GM23338 (cell line): ENCODE results near the gene ABI2. TPM values are rescaled to one million over a fixed set of nuclear protein-coding genes. Genes with fewer than 3 reads are reported as not detected.

Experiments used
- ATAC-seq: fragments of 200-7000 bp; cut with Tn5 transposase; 3 replicates; pipeline ENCODE4 v1.9.1; 2020
- DNase-seq: peaks from one replicate; pipeline ENCODE4 v3.0.0-alpha.2; 2015; ENCODE audit warnings: low spot score
- H2AFZ ChIP-seq: fragments of 200-600 bp; sonication (generic); 2 replicates; pipeline ENCODE4 v1.8.0; 2016; ENCODE audit warnings: antibody characterized with exemption, mild to moderate bottlenecking, moderate library complexity
- H3F3A ChIP-seq: fragments of 200-600 bp; sonication (generic); replicated peaks from 2 replicates; pipeline ENCODE4 v1.8.0; 2017; ENCODE audit warnings: antibody characterized with exemption, mixed run types, low read depth
- H3K27ac ChIP-seq: fragments of 200-600 bp; sonication (generic); 2 replicates; pipeline ENCODE4 v1.6.1; 2016; ENCODE audit warnings: low read depth
- H3K27me3 ChIP-seq: fragments of 200-600 bp; sonication (generic); 2 replicates; pipeline ENCODE4 v1.8.0; 2016; ENCODE audit warnings: mild to moderate bottlenecking, mixed run types, moderate library complexity; ENCODE audit not compliant: insufficient read depth
- H3K36me3 ChIP-seq: fragments of 200-600 bp; sonication (generic); 2 replicates; pipeline ENCODE4 v1.8.0; 2016; ENCODE audit warnings: mild to moderate bottlenecking; ENCODE audit not compliant: insufficient read depth
- H3K4me1 ChIP-seq: fragments of 200-600 bp; sonication (generic); 2 replicates; pipeline ENCODE4 v1.8.0; 2016; ENCODE audit warnings: mild to moderate bottlenecking, moderate library complexity; ENCODE audit not compliant: insufficient read depth
- H3K4me2 ChIP-seq: fragments of 200-600 bp; sonication (generic); 2 replicates; pipeline ENCODE4 v1.7.1; 2017; ENCODE audit warnings: mixed run types
- H3K4me3 ChIP-seq: fragments of 200-600 bp; sonication (generic); 2 replicates; pipeline ENCODE4 v1.6.1; 2016; ENCODE audit warnings: mixed run types
- H3K79me2 ChIP-seq: fragments of 200-600 bp; sonication (generic); replicated peaks from 2 replicates; pipeline ENCODE4 v1.8.0; 2017; ENCODE audit warnings: mild to moderate bottlenecking; ENCODE audit not compliant: insufficient read depth
- H3K9me2 ChIP-seq: fragments of 200-600 bp; sonication (generic); 2 replicates; pipeline ENCODE4 v1.8.0; 2017; ENCODE audit not compliant: insufficient read depth
- H4K20me1 ChIP-seq: fragments of 200-600 bp; sonication (generic); replicated peaks from 2 replicates; pipeline ENCODE4 v1.8.0; 2017; ENCODE audit warnings: mild to moderate bottlenecking; ENCODE audit not compliant: insufficient read depth
- H3K27ac Mint-ChIP-seq: 2 replicates; pipeline ENCODE4 v1.8.0; 2020; ENCODE audit warnings: inconsistent platforms, mild to moderate bottlenecking, moderate library complexity, mixed read lengths
- H3K27me3 Mint-ChIP-seq: 3 replicates; pipeline ENCODE4 v1.8.0; 2022; ENCODE audit warnings: low read depth, mild to moderate bottlenecking, moderate library complexity, mixed read lengths, inconsistent platforms; ENCODE audit not compliant: insufficient read depth, poor library complexity
- H3K36me3 Mint-ChIP-seq: 3 replicates; pipeline ENCODE4 v1.8.0; 2021; ENCODE audit warnings: low read depth, mild to moderate bottlenecking, inconsistent platforms, moderate library complexity, mixed read lengths
- H3K4me1 Mint-ChIP-seq: 3 replicates; pipeline ENCODE4 v1.8.0; 2020; ENCODE audit warnings: mild to moderate bottlenecking, inconsistent platforms, mixed read lengths
- H3K4me3 Mint-ChIP-seq: 3 replicates; pipeline ENCODE4 v1.8.0; 2021; ENCODE audit warnings: moderate library complexity, mild to moderate bottlenecking, inconsistent platforms, mixed read lengths
- H3K9me3 Mint-ChIP-seq: 3 replicates; pipeline ENCODE4 v1.8.0; 2020; ENCODE audit warnings: moderate library complexity, mild to moderate bottlenecking, inconsistent platforms, mixed read lengths
- CREB1 ChIP-seq: fragments of 250-450 bp; sonication (Bioruptor Pico); IDR thresholded peaks from 2 replicates; pipeline ENCODE4 v1.5.0; 2020; ENCODE audit warnings: low read depth, mild to moderate bottlenecking, moderate library complexity
- EZH2 ChIP-seq: fragments of 200-600 bp; sonication (generic); IDR thresholded peaks from one replicate; pipeline ENCODE4 v1.8.0; 2017; ENCODE audit warnings: antibody characterized with exemption, mild to moderate bottlenecking, low read depth; ENCODE audit not compliant: unreplicated experiment
- JUNB ChIP-seq: IDR thresholded peaks from one replicate; pipeline ENCODE4 v1.6.1; 2016; ENCODE audit warnings: antibody characterized with exemption; ENCODE audit not compliant: unreplicated experiment
- NANOG ChIP-seq: IDR thresholded peaks from 2 replicates; pipeline ENCODE4 v1.6.1; 2016; ENCODE audit warnings: antibody characterized with exemption, borderline replicate concordance
- POLR2AphosphoS5 ChIP-seq: IDR thresholded peaks from 2 replicates; pipeline ENCODE4 v1.6.1; 2016; ENCODE audit warnings: antibody characterized with exemption, low read depth
- STAT1 ChIP-seq: IDR thresholded peaks from one replicate; pipeline ENCODE4 v1.6.1; 2016; ENCODE audit warnings: antibody characterized with exemption; ENCODE audit not compliant: unreplicated experiment
- ZNF114 ChIP-seq: fragments of 250-450 bp; sonication (Bioruptor Pico); IDR thresholded peaks from 2 replicates; pipeline ENCODE4 v1.5.0; 2020; ENCODE audit warnings: mild to moderate bottlenecking, moderate library complexity
- ZNF331 ChIP-seq: fragments of 250-450 bp; sonication (Bioruptor Pico); IDR thresholded peaks from 2 replicates; pipeline ENCODE4 v1.5.0; 2020; ENCODE audit warnings: low read depth, mild to moderate bottlenecking, moderate library complexity
- polyA plus RNA-seq: library from polyadenylated mRNA; unstranded; fragments of >200 nt; fragmentation: Nextera tagmentation; extraction: Ambion mirVana; gene quantifications from 2 replicates; pipeline ENCODE4 v1.2.1, GENCODE V29; 2016
- total RNA-seq: library from RNA; depleted of rRNA; stranded (reverse); fragments of >200 nt; shearing (Covaris generic); gene quantifications from 2 replicates; pipeline ENCODE4 v1.2.3, GENCODE V29; 2014
- TF ChIP-seq, protein P1 (sequence below): IDR thresholded peaks from one replicate; pipeline ENCODE4 v1.6.1; 2018; ENCODE audit warnings: antibody characterized with exemption; ENCODE audit not compliant: unreplicated experiment
- TF ChIP-seq, protein P2 (sequence below): fragments of 250-450 bp; sonication (Bioruptor Pico); IDR thresholded peaks from 2 replicates; pipeline ENCODE4 v1.5.0; 2020; ENCODE audit warnings: mild to moderate bottlenecking, moderate library complexity

The ABI2 gene
- total and polyA plus RNA-seq, 2 experiments from 2014 or later: 46.5 to 114 TPM

- Mint-ChIP-seq H3K4me3 (no peak overlapping the region), H3K27me3 (no peaks in the 10 kb centered on the region), H3K27ac (peak overlapping the region; percentile 46; the same call in 1 of the 2 replicates), H3K4me1 (peaks cover 10% of the 10 kb centered on the region), H3K9me3 (no peaks in the 10 kb centered on the region), H3K36me3 (peaks cover 54% of the 10 kb centered on the region)
- no peaks in the 10 kb centered on the region for H3F3A ChIP-seq
- no peaks in the 10 kb centered on the region; the same call in 1 of the 2 replicates for H3K79me2 ChIP-seq
- H2AFZ ChIP-seq: no peak overlapping the region
- H3K27ac ChIP-seq: peak overlapping the region; percentile 63; the same call in 1 of the 2 replicates
- H3K36me3 ChIP-seq: peaks cover 29% of the 10 kb centered on the region
- DNase-seq (no peak), ATAC-seq (no peak)
- no peak overlapping the region for H3K4me3 ChIP-seq
- no peaks in the 10 kb centered on the region for H3K27me3 ChIP-seq
- H3K9me2 ChIP-seq: no peaks in the 10 kb centered on the region
- no peak overlapping the region for H3K4me2 ChIP-seq
- peaks cover 5% of the 10 kb centered on the region; the same call in 1 of the 2 replicates for H3K4me1 ChIP-seq
- H4K20me1 ChIP-seq: peaks cover 7% of the 10 kb centered on the region; the same call in 1 of the 2 replicates
- TF ChIP-seq JUNB: no peak
- TF ChIP-seq ZNF114 (CRISPR knock-in tag): no peak
- TF ChIP-seq NANOG: no peak
- no peak for TF ChIP-seq POLR2AphosphoS5
These were observed 72.8 kb downstream of the ABI2 start for GRCh38 chr2:203400805-203401585.

DNA sequence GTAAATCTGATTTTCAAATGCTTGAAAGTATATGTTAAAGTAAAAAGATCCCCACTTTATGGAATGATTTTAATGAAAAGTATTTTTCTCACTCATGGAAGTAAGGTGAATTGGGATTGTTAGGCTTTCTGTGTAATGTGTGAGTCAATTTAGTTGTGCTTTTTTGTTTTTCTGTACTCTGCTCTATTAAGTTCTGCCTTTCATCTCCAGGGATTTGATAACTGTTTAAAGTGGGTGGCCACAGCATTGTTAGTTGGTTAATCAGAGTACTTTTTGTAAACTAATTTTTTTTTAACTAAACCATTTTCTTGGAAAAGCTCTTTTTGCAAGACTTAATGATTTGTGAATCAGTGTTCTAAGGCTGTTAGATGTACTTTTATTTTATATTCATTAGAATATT is 76.8 kb downstream of the ABI2 start:
- H3K36me3 Mint-ChIP-seq: peaks cover 57% of the 10 kb centered on the region
- Histone ChIP-seq H3K4me3 (no peak overlapping the region), H2AFZ (no peak overlapping the region), H4K20me1 (peaks cover 7% of the 10 kb centered on the region; the same call in 1 of the 2 replicates), H3K9me2 (no peaks in the 10 kb centered on the region), H3K4me2 (no peak overlapping the region), H3K27ac (no peak overlapping the region), H3K27me3 (no peaks in the 10 kb centered on the region), H3K36me3 (peaks cover 40% of the 10 kb centered on the region), H3K4me1 (no peaks in the 10 kb centered on the region), H3K79me2 (no peaks in the 10 kb centered on the region; the same call in 1 of the 2 replicates), H3F3A (no peaks in the 10 kb centered on the region)
- H3K27ac Mint-ChIP-seq: no peak overlapping the region
- DNase-seq: no peak
- no peak for ATAC-seq
- H3K9me3 Mint-ChIP-seq: no peaks in the 10 kb centered on the region
- no peaks in the 10 kb centered on the region for H3K27me3 Mint-ChIP-seq
- H3K4me1 Mint-ChIP-seq: no peaks in the 10 kb centered on the region
- H3K4me3 Mint-ChIP-seq: no peak overlapping the region
- TF ChIP-seq STAT1 (no peak), EZH2 (no peak), ZNF331 (CRISPR knock-in tag) (no peak), POLR2AphosphoS5 (no peak), CREB1 (no peak), JUNB (no peak), ZNF114 (CRISPR knock-in tag) (no peak), NANOG (no peak)
- TF ChIP-seq, protein P1, sequence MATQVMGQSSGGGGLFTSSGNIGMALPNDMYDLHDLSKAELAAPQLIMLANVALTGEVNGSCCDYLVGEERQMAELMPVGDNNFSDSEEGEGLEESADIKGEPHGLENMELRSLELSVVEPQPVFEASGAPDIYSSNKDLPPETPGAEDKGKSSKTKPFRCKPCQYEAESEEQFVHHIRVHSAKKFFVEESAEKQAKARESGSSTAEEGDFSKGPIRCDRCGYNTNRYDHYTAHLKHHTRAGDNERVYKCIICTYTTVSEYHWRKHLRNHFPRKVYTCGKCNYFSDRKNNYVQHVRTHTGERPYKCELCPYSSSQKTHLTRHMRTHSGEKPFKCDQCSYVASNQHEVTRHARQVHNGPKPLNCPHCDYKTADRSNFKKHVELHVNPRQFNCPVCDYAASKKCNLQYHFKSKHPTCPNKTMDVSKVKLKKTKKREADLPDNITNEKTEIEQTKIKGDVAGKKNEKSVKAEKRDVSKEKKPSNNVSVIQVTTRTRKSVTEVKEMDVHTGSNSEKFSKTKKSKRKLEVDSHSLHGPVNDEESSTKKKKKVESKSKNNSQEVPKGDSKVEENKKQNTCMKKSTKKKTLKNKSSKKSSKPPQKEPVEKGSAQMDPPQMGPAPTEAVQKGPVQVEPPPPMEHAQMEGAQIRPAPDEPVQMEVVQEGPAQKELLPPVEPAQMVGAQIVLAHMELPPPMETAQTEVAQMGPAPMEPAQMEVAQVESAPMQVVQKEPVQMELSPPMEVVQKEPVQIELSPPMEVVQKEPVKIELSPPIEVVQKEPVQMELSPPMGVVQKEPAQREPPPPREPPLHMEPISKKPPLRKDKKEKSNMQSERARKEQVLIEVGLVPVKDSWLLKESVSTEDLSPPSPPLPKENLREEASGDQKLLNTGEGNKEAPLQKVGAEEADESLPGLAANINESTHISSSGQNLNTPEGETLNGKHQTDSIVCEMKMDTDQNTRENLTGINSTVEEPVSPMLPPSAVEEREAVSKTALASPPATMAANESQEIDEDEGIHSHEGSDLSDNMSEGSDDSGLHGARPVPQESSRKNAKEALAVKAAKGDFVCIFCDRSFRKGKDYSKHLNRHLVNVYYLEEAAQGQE: no peak
- TF ChIP-seq, protein P2, sequence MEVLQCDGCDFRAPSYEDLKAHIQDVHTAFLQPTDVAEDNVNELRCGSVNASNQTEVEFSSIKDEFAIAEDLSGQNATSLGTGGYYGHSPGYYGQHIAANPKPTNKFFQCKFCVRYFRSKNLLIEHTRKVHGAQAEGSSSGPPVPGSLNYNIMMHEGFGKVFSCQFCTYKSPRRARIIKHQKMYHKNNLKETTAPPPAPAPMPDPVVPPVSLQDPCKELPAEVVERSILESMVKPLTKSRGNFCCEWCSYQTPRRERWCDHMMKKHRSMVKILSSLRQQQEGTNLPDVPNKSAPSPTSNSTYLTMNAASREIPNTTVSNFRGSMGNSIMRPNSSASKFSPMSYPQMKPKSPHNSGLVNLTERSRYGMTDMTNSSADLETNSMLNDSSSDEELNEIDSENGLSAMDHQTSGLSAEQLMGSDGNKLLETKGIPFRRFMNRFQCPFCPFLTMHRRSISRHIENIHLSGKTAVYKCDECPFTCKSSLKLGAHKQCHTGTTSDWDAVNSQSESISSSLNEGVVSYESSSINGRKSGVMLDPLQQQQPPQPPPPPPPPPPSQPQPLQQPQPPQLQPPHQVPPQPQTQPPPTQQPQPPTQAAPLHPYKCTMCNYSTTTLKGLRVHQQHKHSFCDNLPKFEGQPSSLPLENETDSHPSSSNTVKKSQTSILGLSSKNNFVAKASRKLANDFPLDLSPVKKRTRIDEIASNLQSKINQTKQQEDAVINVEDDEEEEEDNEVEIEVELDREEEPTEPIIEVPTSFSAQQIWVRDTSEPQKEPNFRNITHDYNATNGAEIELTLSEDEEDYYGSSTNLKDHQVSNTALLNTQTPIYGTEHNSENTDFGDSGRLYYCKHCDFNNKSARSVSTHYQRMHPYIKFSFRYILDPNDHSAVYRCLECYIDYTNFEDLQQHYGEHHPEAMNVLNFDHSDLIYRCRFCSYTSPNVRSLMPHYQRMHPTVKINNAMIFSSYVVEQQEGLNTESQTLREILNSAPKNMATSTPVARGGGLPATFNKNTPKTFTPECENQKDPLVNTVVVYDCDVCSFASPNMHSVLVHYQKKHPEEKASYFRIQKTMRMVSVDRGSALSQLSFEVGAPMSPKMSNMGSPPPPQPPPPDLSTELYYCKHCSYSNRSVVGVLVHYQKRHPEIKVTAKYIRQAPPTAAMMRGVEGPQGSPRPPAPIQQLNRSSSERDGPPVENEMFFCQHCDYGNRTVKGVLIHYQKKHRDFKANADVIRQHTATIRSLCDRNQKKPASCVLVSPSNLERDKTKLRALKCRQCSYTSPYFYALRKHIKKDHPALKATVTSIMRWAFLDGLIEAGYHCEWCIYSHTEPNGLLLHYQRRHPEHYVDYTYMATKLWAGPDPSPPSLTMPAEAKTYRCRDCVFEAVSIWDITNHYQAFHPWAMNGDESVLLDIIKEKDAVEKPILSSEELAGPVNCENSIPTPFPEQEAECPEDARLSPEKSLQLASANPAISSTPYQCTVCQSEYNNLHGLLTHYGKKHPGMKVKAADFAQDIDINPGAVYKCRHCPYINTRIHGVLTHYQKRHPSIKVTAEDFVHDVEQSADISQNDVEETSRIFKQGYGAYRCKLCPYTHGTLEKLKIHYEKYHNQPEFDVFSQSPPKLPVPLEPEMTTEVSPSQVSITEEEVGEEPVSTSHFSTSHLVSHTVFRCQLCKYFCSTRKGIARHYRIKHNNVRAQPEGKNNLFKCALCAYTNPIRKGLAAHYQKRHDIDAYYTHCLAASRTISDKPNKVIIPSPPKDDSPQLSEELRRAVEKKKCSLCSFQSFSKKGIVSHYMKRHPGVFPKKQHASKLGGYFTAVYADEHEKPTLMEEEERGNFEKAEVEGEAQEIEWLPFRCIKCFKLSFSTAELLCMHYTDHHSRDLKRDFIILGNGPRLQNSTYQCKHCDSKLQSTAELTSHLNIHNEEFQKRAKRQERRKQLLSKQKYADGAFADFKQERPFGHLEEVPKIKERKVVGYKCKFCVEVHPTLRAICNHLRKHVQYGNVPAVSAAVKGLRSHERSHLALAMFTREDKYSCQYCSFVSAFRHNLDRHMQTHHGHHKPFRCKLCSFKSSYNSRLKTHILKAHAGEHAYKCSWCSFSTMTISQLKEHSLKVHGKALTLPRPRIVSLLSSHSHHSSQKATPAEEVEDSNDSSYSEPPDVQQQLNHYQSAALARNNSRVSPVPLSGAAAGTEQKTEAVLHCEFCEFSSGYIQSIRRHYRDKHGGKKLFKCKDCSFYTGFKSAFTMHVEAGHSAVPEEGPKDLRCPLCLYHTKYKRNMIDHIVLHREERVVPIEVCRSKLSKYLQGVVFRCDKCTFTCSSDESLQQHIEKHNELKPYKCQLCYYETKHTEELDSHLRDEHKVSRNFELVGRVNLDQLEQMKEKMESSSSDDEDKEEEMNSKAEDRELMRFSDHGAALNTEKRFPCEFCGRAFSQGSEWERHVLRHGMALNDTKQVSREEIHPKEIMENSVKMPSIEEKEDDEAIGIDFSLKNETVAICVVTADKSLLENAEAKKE (CRISPR knock-in tag): no peak
